ENCODE results near the gene ACSM3.

DNA sequence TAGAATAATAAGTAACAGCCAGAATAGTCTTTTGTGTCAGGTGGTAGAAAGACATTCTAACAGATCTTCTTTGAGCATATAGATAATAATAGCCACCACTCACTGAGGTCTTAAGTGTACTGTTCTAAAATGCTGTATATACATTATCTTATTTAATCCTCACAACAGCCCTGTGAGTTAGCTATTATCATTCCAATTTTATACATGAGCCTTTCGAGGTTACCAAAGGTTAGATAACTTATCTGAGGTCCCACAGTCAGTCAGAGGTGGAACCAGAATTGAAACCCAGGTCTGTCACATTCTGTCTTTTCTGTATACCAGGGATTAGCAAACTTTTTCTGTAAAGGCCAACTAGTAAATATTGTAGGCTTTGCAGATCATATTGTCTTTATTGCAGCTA lies 65.7 kb downstream of the ACSM3 start:
- TF ChIP-seq, protein P1, sequence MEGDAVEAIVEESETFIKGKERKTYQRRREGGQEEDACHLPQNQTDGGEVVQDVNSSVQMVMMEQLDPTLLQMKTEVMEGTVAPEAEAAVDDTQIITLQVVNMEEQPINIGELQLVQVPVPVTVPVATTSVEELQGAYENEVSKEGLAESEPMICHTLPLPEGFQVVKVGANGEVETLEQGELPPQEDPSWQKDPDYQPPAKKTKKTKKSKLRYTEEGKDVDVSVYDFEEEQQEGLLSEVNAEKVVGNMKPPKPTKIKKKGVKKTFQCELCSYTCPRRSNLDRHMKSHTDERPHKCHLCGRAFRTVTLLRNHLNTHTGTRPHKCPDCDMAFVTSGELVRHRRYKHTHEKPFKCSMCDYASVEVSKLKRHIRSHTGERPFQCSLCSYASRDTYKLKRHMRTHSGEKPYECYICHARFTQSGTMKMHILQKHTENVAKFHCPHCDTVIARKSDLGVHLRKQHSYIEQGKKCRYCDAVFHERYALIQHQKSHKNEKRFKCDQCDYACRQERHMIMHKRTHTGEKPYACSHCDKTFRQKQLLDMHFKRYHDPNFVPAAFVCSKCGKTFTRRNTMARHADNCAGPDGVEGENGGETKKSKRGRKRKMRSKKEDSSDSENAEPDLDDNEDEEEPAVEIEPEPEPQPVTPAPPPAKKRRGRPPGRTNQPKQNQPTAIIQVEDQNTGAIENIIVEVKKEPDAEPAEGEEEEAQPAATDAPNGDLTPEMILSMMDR (IDR thresholded peaks at IDR 0.05) = no peak
- TF ChIP-seq USF2 (IDR thresholded peaks at IDR 0.05) (no peak), POLR2A (IDR thresholded peaks at IDR 0.05; ENCODE audit: low read length) (no peak), NR3C1 (IDR thresholded peaks at IDR 0.05) (no peak), EHMT2 (IDR thresholded peaks at IDR 0.05; ENCODE audit: low read depth) (no peak)

All from A549 (cell line).